HCT116 (cell line): ENCODE results near the gene LACTBL1. TPM values are rescaled to one million over a fixed set of nuclear protein-coding genes. Genes with fewer than 3 reads are reported as not detected.

Experiments used
- ATF3 ChIP-seq: IDR thresholded peaks from 2 replicates; pipeline ENCODE4 v1.6.1; 2012
- CEBPB ChIP-seq: IDR thresholded peaks from 2 replicates; pipeline ENCODE4 v1.6.1; 2012; ENCODE audit warnings: low read depth
- CTCF ChIP-seq, 3 experiments: fragments of 200-600 bp in 1 of 3; sonication (generic) in 1 of 3; IDR thresholded peaks in 2 of 3; conservative IDR thresholded peaks in 1 of 3; 2 replicates each; pipeline ENCODE4 v1.5.1; 2012 to 2017; ENCODE audit warnings: low read depth in 2 of 3, low read length in 2 of 3, antibody characterized with exemption in 1 of 3, borderline replicate concordance in 1 of 3, control low read depth in 1 of 3, mild to moderate bottlenecking in 1 of 3, mixed read lengths in 1 of 3, mixed run types in 1 of 3, moderate library complexity in 1 of 3; ENCODE audit not compliant: insufficient read depth in 1 of 3
- ELF1 ChIP-seq: IDR thresholded peaks from 2 replicates; pipeline ENCODE4 v1.6.1; 2012; ENCODE audit warnings: low read depth, borderline replicate concordance
- EZH2 ChIP-seq: fragments of 200-600 bp; sonication (generic); IDR thresholded peaks from 2 replicates; pipeline ENCODE4 v1.6.1; 2017; ENCODE audit warnings: antibody characterized with exemption, mixed run types
- RAD21 ChIP-seq: IDR thresholded peaks from 2 replicates; pipeline ENCODE4 v1.6.1; 2012; ENCODE audit warnings: low read depth, mild to moderate bottlenecking
- REST ChIP-seq: IDR thresholded peaks from 2 replicates; pipeline ENCODE4 v1.6.1; 2012; ENCODE audit warnings: low read depth
- YY1 ChIP-seq: IDR thresholded peaks from 2 replicates; pipeline ENCODE4 v1.6.1; 2011; ENCODE audit warnings: low read length, low read depth, moderate library complexity, mild to moderate bottlenecking; ENCODE audit not compliant: insufficient replicate concordance; ENCODE audit errors: extremely low read depth
- ZNF274 ChIP-seq: fragments of 200-500 bp; sonication (Bioruptor generic); IDR thresholded peaks from 2 replicates; pipeline ENCODE4 v1.6.1; 2014; ENCODE audit warnings: mild to moderate bottlenecking, low read depth, low read length, inconsistent platforms
- total RNA-seq: library from RNA; stranded (reverse); gene quantifications from one replicate; pipeline ENCODE4 v1.2.1, GENCODE V29; 2021; ENCODE audit not compliant: unreplicated experiment

The LACTBL1 gene
- total RNA-seq, 1 experiment from 2014 or later, result not detected

- TF ChIP-seq CTCF (IDR thresholded peaks at IDR 0.05 in 2 of 3, conservative IDR thresholded peaks at IDR 0.05 in 1 of 3; ENCODE audit: borderline replicate concordance in 1 of 3, insufficient read depth in 1 of 3, low read depth in 2 of 3, low read length in 2 of 3), result 0 out of 6 replicates have a peak, but pooled peaks of 1 of the 3 experiments have one; percentile 10
- TF ChIP-seq RAD21, result no peak
- no peak for TF ChIP-seq REST
- no peak for TF ChIP-seq EZH2
- TF ChIP-seq ZNF274, result no peak
- peak; percentile 53; the same call in 1 of the 2 replicates for TF ChIP-seq CEBPB
- TF ChIP-seq ATF3, result no peak
- peak; percentile 89 for TF ChIP-seq YY1
- TF ChIP-seq ELF1, result no peak
Observed at GRCh38 chr1:23019094-23019862, 46.6 kb upstream of the LACTBL1 start, which contains the start of gene KDM1A (continued).
